GM23338 (cell line): Measurements from ENCODE around the gene TPK1.

Experiments used
- CREB1 ChIP-seq: fragments of 250-450 bp; sonication (Bioruptor Pico); IDR thresholded peaks from 2 replicates; pipeline ENCODE4 v1.5.0; 2020; ENCODE audit warnings: low read depth, mild to moderate bottlenecking, moderate library complexity
- ETS1 ChIP-seq: IDR thresholded peaks from 2 replicates; pipeline ENCODE4 v1.6.1; 2016; ENCODE audit warnings: antibody characterized with exemption
- EZH2 ChIP-seq: fragments of 200-600 bp; sonication (generic); IDR thresholded peaks from one replicate; pipeline ENCODE4 v1.8.0; 2017; ENCODE audit warnings: antibody characterized with exemption, mild to moderate bottlenecking, low read depth; ENCODE audit not compliant: unreplicated experiment
- EZH2phosphoT487 ChIP-seq: fragments of 200-600 bp; sonication (generic); IDR thresholded peaks from one replicate; pipeline ENCODE4 v1.8.1; 2018; ENCODE audit warnings: antibody characterized with exemption; ENCODE audit not compliant: unreplicated experiment
- JUNB ChIP-seq: IDR thresholded peaks from one replicate; pipeline ENCODE4 v1.6.1; 2016; ENCODE audit warnings: antibody characterized with exemption; ENCODE audit not compliant: unreplicated experiment
- NANOG ChIP-seq: IDR thresholded peaks from 2 replicates; pipeline ENCODE4 v1.6.1; 2016; ENCODE audit warnings: antibody characterized with exemption, borderline replicate concordance
- POLR2AphosphoS5 ChIP-seq: IDR thresholded peaks from 2 replicates; pipeline ENCODE4 v1.6.1; 2016; ENCODE audit warnings: antibody characterized with exemption, low read depth
- STAT1 ChIP-seq: IDR thresholded peaks from one replicate; pipeline ENCODE4 v1.6.1; 2016; ENCODE audit warnings: antibody characterized with exemption; ENCODE audit not compliant: unreplicated experiment
- ZNF114 ChIP-seq: fragments of 250-450 bp; sonication (Bioruptor Pico); IDR thresholded peaks from 2 replicates; pipeline ENCODE4 v1.5.0; 2020; ENCODE audit warnings: mild to moderate bottlenecking, moderate library complexity
- ZNF331 ChIP-seq: fragments of 250-450 bp; sonication (Bioruptor Pico); IDR thresholded peaks from 2 replicates; pipeline ENCODE4 v1.5.0; 2020; ENCODE audit warnings: low read depth, mild to moderate bottlenecking, moderate library complexity
- ZNF462 ChIP-seq: fragments of 250-450 bp; sonication (Bioruptor Pico); IDR thresholded peaks from 2 replicates; pipeline ENCODE4 v1.5.0; 2020; ENCODE audit warnings: mild to moderate bottlenecking, moderate library complexity
- TF ChIP-seq, protein P1 (sequence below), 2 experiments: fragments of 200-600 bp in 1 of 2; sonication (generic) in 1 of 2; conservative IDR thresholded peaks; 2 replicates each; pipeline versions ENCODE4 v1.5.1 to v1.6.1; 2016 to 2017; ENCODE audit warnings: antibody characterized with exemption in 2 of 2, low read depth in 2 of 2, mild to moderate bottlenecking in 2 of 2, moderate library complexity in 1 of 2
- TF ChIP-seq, protein P2 (sequence below): IDR thresholded peaks from one replicate; pipeline ENCODE4 v1.6.1; 2018; ENCODE audit warnings: antibody characterized with exemption; ENCODE audit not compliant: unreplicated experiment

- TF ChIP-seq CREB1 (CRISPR knock-in tag) (no peak), NANOG (no peak), EZH2 (no peak), POLR2AphosphoS5 (no peak), EZH2phosphoT487 (no peak), ZNF114 (CRISPR knock-in tag) (no peak), JUNB (no peak), ZNF462 (CRISPR knock-in tag) (no peak), STAT1 (no peak), ETS1 (no peak), ZNF331 (CRISPR knock-in tag) (no peak)
- TF ChIP-seq, protein P1, sequence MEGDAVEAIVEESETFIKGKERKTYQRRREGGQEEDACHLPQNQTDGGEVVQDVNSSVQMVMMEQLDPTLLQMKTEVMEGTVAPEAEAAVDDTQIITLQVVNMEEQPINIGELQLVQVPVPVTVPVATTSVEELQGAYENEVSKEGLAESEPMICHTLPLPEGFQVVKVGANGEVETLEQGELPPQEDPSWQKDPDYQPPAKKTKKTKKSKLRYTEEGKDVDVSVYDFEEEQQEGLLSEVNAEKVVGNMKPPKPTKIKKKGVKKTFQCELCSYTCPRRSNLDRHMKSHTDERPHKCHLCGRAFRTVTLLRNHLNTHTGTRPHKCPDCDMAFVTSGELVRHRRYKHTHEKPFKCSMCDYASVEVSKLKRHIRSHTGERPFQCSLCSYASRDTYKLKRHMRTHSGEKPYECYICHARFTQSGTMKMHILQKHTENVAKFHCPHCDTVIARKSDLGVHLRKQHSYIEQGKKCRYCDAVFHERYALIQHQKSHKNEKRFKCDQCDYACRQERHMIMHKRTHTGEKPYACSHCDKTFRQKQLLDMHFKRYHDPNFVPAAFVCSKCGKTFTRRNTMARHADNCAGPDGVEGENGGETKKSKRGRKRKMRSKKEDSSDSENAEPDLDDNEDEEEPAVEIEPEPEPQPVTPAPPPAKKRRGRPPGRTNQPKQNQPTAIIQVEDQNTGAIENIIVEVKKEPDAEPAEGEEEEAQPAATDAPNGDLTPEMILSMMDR (conservative IDR thresholded peaks at IDR 0.05; ENCODE audit: low read depth in 2 of 2): no peak
- TF ChIP-seq, protein P2, sequence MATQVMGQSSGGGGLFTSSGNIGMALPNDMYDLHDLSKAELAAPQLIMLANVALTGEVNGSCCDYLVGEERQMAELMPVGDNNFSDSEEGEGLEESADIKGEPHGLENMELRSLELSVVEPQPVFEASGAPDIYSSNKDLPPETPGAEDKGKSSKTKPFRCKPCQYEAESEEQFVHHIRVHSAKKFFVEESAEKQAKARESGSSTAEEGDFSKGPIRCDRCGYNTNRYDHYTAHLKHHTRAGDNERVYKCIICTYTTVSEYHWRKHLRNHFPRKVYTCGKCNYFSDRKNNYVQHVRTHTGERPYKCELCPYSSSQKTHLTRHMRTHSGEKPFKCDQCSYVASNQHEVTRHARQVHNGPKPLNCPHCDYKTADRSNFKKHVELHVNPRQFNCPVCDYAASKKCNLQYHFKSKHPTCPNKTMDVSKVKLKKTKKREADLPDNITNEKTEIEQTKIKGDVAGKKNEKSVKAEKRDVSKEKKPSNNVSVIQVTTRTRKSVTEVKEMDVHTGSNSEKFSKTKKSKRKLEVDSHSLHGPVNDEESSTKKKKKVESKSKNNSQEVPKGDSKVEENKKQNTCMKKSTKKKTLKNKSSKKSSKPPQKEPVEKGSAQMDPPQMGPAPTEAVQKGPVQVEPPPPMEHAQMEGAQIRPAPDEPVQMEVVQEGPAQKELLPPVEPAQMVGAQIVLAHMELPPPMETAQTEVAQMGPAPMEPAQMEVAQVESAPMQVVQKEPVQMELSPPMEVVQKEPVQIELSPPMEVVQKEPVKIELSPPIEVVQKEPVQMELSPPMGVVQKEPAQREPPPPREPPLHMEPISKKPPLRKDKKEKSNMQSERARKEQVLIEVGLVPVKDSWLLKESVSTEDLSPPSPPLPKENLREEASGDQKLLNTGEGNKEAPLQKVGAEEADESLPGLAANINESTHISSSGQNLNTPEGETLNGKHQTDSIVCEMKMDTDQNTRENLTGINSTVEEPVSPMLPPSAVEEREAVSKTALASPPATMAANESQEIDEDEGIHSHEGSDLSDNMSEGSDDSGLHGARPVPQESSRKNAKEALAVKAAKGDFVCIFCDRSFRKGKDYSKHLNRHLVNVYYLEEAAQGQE: no peak
Observed at GRCh38 chr7:144723301-144723700, 112.6 kb downstream of the TPK1 start.
